Esophagus muscularis mucosa (tissue), 4 donors: ENCODE measurements around the gene TMEM125. TPM values are rescaled to one million over a fixed set of nuclear protein-coding genes. Genes with fewer than 3 reads are reported as not detected.

Source experiments
- DNase-seq: peaks from one replicate; pipeline ENCODE4 v3.0.0-alpha.2; 2017; ENCODE audit errors: extremely low spot score
- H3K27ac ChIP-seq, 4 donors: fragments of 200-600 bp; sonication (generic); replicated peaks in 1 of 4; 1 replicate in 3 of 4; 2 replicates in 1 of 4; pipeline ENCODE4 v1.5.1; 2016 to 2019; ENCODE audit warnings: mild to moderate bottlenecking in 1 of 4
- H3K27me3 ChIP-seq, 4 donors: fragments of 200-600 bp; sonication (generic); one replicate each; pipeline versions ENCODE4 v1.5.1 to v1.6.0; 2016 to 2019
- H3K36me3 ChIP-seq, 4 donors: fragments of 200-600 bp; sonication (generic); one replicate each; pipeline ENCODE4 v1.5.1; 2016 to 2019
- H3K4me1 ChIP-seq, 4 donors: fragments of 200-600 bp; sonication (generic); one replicate each; pipeline ENCODE4 v1.5.1; 2016 to 2019
- H3K4me3 ChIP-seq, 4 donors: fragments of 200-600 bp; sonication (generic); 1 replicate in 2 of 4; 2 replicates in 2 of 4; pipeline ENCODE4 v1.5.1; 2016 to 2019; ENCODE audit warnings: mild to moderate bottlenecking in 4 of 4, moderate library complexity in 1 of 4
- H3K9me3 ChIP-seq, 4 donors: fragments of 200-600 bp; sonication (generic); 1 replicate in 3 of 4; 2 replicates in 1 of 4; pipeline ENCODE4 v1.5.1; 2016 to 2019
- EP300 ChIP-seq: sonication (generic); formaldehyde crosslinking; IDR thresholded peaks from one replicate; pipeline ENCODE4 v1.6.1; 2017; ENCODE audit warnings: antibody characterized with exemption
- POLR2A ChIP-seq: fragments of 450-650 bp; IDR thresholded peaks from one replicate; pipeline ENCODE4 v1.6.1; 2017; ENCODE audit warnings: antibody characterized with exemption, moderate library complexity, mild to moderate bottlenecking, low read depth
- POLR2AphosphoS5 ChIP-seq, 2 donors: sonication (generic); formaldehyde crosslinking; IDR thresholded peaks; one replicate each; pipeline ENCODE4 v1.6.1; 2017; ENCODE audit warnings: antibody characterized with exemption in 2 of 2
- WGBS: methylation state at CpG from one replicate; pipeline ENCODE4 v1.1.5; 2018; 5-methylcytosine and 5-hydroxymethylcytosine counted together
- intact Hi-C: fragments of 100-400 bp; cut with DNase I; formaldehyde crosslinking; loops from one replicate; pipeline ENCODE4 v1.15.1; 2023
- total RNA-seq, 4 donors: library from RNA; depleted of rRNA; stranded (reverse); fragments of >200 nt; gene quantifications; one replicate each; pipeline versions ENCODE4 v1.1.0 to v1.2.1, GENCODE V29; 2016
- TF ChIP-seq, protein P1 (sequence below), 3 experiments: fragments of 200-600 bp in 2 of 3; fragments of 450-650 bp in 1 of 3; sonication (generic) in 2 of 3; IDR thresholded peaks; one replicate each; pipeline ENCODE4 v1.5.1; 2017 to 2019; ENCODE audit warnings: antibody characterized with exemption in 3 of 3, mild to moderate bottlenecking in 2 of 3, moderate library complexity in 1 of 3

The TMEM125 gene
- total RNA-seq, 4 donors from 2014 or later, result 0.26 to 0.40 TPM; not detected in 2

DNA sequence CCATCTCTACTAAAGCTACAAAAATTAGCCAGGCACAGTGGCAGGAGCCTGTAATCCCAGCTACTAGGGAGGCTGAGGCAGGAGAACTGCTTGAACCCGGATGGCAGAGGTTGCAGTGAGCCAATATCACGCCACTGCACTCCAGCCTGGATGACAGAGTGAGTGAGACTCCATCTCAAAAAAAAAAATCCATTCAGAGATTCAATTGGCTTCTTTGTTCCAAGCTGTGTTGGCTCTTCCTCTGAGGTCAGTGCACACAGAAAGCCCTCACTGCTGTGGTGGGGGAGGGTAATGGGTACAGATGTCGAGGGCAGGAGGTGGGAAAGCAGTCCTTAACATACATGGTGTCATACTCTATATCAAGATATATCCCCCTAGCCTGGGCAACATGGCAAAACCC lies 45.7 kb downstream of the TMEM125 start:
- intact Hi-C loops, result no loop called here
- H3K36me3 ChIP-seq, result peaks cover 0 to 61% (median 7%) of the 10 kb centered on the region in 4 donors
- no peaks in the 10 kb centered on the region for H3K4me1 ChIP-seq
- TF ChIP-seq, protein P1, sequence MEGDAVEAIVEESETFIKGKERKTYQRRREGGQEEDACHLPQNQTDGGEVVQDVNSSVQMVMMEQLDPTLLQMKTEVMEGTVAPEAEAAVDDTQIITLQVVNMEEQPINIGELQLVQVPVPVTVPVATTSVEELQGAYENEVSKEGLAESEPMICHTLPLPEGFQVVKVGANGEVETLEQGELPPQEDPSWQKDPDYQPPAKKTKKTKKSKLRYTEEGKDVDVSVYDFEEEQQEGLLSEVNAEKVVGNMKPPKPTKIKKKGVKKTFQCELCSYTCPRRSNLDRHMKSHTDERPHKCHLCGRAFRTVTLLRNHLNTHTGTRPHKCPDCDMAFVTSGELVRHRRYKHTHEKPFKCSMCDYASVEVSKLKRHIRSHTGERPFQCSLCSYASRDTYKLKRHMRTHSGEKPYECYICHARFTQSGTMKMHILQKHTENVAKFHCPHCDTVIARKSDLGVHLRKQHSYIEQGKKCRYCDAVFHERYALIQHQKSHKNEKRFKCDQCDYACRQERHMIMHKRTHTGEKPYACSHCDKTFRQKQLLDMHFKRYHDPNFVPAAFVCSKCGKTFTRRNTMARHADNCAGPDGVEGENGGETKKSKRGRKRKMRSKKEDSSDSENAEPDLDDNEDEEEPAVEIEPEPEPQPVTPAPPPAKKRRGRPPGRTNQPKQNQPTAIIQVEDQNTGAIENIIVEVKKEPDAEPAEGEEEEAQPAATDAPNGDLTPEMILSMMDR (IDR thresholded peaks at IDR 0.05), result no peak
- TF ChIP-seq POLR2AphosphoS5 (IDR thresholded peaks at IDR 0.05) (no peak), EP300 (no peak), POLR2A (no peak)
- no peak overlapping the region for H3K4me3 ChIP-seq
- H3K27ac ChIP-seq, result no peak overlapping the region
- H3K27me3 ChIP-seq, result no peaks in the 10 kb centered on the region
- no peaks in the 10 kb centered on the region for H3K9me3 ChIP-seq
- WGBS, result 73% methylated on average over 3 of the region's 3 CpGs
- DNase-seq, result no peak

DNA sequence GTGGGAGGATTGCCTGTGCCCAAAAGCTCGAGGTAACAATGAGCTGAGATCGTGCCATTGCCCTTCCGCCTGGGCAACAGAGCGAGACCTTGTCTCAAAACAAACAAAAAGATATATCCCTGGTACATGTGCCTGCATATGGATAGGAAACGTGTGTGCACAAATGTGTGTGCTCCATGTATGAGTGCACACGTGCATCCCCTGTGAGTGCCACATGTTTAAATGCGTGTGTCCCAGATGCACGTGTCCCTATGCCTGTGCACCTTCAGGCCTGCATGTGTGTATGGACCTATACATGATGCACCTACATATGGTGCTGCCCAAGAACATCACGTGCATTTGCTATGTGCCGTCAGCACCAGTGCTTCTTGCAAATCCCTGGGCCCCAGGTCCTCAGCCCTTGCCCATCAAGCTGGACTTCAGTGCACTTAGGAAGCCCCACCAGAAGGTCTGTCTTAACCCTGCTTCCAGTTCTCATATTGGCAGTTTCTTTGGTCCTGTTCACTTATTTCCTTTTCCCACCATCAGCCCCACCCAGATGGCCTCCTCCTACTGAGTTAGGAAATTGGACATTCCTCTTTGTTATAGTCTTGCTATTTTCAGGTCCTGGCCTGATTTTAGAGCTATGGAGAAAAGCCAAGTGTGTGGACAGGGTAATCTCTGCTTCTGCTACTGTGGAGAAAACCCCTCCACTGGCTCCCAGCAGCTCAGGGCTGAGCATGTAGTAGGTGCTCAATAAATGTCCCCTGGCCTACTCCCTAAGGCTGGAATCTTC lies 46.4 kb downstream of the TMEM125 start:
- H3K27me3 ChIP-seq, result no peaks in the 10 kb centered on the region
- no peaks in the 10 kb centered on the region for H3K9me3 ChIP-seq
- 85% methylated on average over 8 of the region's 10 CpGs for WGBS
- DNase-seq, result no peak
- peaks cover 0 to 60% (median 7%) of the 10 kb centered on the region in 4 donors for H3K36me3 ChIP-seq
- no peak overlapping the region for H3K27ac ChIP-seq
- TF ChIP-seq EP300 (no peak), POLR2AphosphoS5 (IDR thresholded peaks at IDR 0.05) (no peak), POLR2A (no peak)
- TF ChIP-seq, protein P1 (IDR thresholded peaks at IDR 0.05), result no peak
- H3K4me1 ChIP-seq, result no peaks in the 10 kb centered on the region
- intact Hi-C loops, result no loop called here
- no peak overlapping the region for H3K4me3 ChIP-seq

- Histone ChIP-seq H3K27ac (no peak overlapping the region), H3K9me3 (no peaks in the 10 kb centered on the region), H3K36me3 (peaks cover 0 to 58% (median 8%) of the 10 kb centered on the region in 4 donors), H3K4me1 (no peaks in the 10 kb centered on the region), H3K27me3 (no peaks in the 10 kb centered on the region), H3K4me3 (no peak overlapping the region)
- TF ChIP-seq POLR2A, result no peak
- TF ChIP-seq, protein P1 (IDR thresholded peaks at IDR 0.05), result no peak
- TF ChIP-seq EP300, result no peak
- no peak for TF ChIP-seq POLR2AphosphoS5 (IDR thresholded peaks at IDR 0.05)
- no peak for DNase-seq
- WGBS, result 81% methylated on average over 6 of the region's 16 CpGs
- intact Hi-C loops, result no loop called here
These were observed 47.1 kb downstream of the TMEM125 start for GRCh38 chr1:43316738-43317520.

GRCh38 chr1:43317817-43318471 lies 48.2 kb downstream of the TMEM125 start:
- H3K27ac ChIP-seq, result no peak overlapping the region
- intact Hi-C loops, result no loop called here
- no peaks in the 10 kb centered on the region for H3K27me3 ChIP-seq
- TF ChIP-seq, protein P1 (IDR thresholded peaks at IDR 0.05), result no peak
- TF ChIP-seq POLR2AphosphoS5 (IDR thresholded peaks at IDR 0.05), result no peak
- no peak for TF ChIP-seq EP300
- TF ChIP-seq POLR2A, result no peak
- no peak overlapping the region for H3K4me3 ChIP-seq
- no peaks in the 10 kb centered on the region for H3K9me3 ChIP-seq
- H3K36me3 ChIP-seq, result peaks cover 0 to 58% (median 7%) of the 10 kb centered on the region in 4 donors
- no peak for DNase-seq
- H3K4me1 ChIP-seq, result no peaks in the 10 kb centered on the region
- 90% methylated on average over 11 of the region's 15 CpGs for WGBS
